Mesothelial cell of epicardium (in vitro differentiated cells): ENCODE measurements around the gene AMBRA1. TPM values are rescaled to one million over a fixed set of nuclear protein-coding genes. Genes with fewer than 3 reads are reported as not detected.

Experiments
- DNase-seq, 2 experiments: peaks; one replicate each; pipeline ENCODE4 v3.0.0; 2021; ENCODE audit warnings: low spot score in 2 of 2; ENCODE audit not compliant: unreplicated experiment in 2 of 2
- H3K27ac Mint-ChIP-seq: 2 replicates; pipeline ENCODE4 v1.8.0; 2021; ENCODE audit warnings: mixed read lengths
- H3K27me3 Mint-ChIP-seq: 2 replicates; pipeline ENCODE4 v1.8.0; 2021; ENCODE audit warnings: low read depth, mixed read lengths
- H3K36me3 Mint-ChIP-seq: 2 replicates; pipeline ENCODE4 v1.8.0; 2021; ENCODE audit warnings: mixed read lengths
- H3K4me1 Mint-ChIP-seq: 2 replicates; pipeline ENCODE4 v1.8.0; 2021; ENCODE audit warnings: mixed read lengths
- H3K4me3 Mint-ChIP-seq: 2 replicates; pipeline ENCODE4 v1.8.0; 2021; ENCODE audit warnings: mild to moderate bottlenecking, moderate library complexity, mixed read lengths
- H3K9me3 Mint-ChIP-seq: 2 replicates; pipeline ENCODE4 v1.8.0; 2021; ENCODE audit warnings: mixed read lengths
- total RNA-seq: library from RNA; stranded (reverse); gene quantifications from 3 replicates; pipeline ENCODE4 v1.2.1, GENCODE V29; 2021
- TF ChIP-seq, protein P1 (sequence below): fragments of 200-600 bp; sonication (generic); IDR thresholded peaks from one replicate; pipeline ENCODE4 v1.5.0; 2021; ENCODE audit warnings: antibody characterized with exemption; ENCODE audit not compliant: unreplicated experiment

The AMBRA1 gene
- total RNA-seq, 1 donor from 2014 or later = 48.4 TPM

DNA sequence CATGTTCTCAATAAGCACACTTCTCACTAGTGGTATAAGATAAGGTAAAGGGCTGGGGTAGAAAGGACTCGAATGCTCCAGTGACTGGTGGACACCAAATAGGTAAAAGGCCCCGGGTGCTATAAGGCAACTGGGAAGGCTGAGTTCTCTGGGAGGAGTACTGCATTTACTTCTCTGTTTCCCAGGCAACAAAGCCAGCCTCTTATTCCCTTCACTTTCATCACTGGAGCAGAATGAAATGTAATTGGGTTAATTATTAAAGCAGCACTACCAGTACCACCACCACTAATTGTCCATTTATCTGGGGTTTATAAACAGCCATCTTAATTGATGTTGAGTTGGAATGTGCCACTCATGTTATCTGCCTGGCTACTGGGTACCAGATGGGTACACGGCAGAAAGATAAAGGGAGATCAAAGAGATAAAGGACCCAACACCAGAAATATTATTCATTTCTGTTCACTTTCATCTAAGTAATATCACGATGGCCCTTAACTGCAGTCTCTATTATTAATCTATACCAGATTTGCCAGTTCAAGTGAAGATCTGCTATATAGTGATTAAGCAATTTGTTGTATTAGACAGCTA is 107.9 kb downstream of the AMBRA1 start:
- Mint-ChIP-seq H3K4me1 (peaks cover 3% of the 10 kb centered on the region), H3K27me3 (no peaks in the 10 kb centered on the region), H3K9me3 (no peaks in the 10 kb centered on the region), H3K27ac (no peak overlapping the region), H3K4me3 (no peak overlapping the region), H3K36me3 (peaks cover 8% of the 10 kb centered on the region)
- no peak for DNase-seq
- TF ChIP-seq, protein P1, sequence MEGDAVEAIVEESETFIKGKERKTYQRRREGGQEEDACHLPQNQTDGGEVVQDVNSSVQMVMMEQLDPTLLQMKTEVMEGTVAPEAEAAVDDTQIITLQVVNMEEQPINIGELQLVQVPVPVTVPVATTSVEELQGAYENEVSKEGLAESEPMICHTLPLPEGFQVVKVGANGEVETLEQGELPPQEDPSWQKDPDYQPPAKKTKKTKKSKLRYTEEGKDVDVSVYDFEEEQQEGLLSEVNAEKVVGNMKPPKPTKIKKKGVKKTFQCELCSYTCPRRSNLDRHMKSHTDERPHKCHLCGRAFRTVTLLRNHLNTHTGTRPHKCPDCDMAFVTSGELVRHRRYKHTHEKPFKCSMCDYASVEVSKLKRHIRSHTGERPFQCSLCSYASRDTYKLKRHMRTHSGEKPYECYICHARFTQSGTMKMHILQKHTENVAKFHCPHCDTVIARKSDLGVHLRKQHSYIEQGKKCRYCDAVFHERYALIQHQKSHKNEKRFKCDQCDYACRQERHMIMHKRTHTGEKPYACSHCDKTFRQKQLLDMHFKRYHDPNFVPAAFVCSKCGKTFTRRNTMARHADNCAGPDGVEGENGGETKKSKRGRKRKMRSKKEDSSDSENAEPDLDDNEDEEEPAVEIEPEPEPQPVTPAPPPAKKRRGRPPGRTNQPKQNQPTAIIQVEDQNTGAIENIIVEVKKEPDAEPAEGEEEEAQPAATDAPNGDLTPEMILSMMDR = no peak

DNA sequence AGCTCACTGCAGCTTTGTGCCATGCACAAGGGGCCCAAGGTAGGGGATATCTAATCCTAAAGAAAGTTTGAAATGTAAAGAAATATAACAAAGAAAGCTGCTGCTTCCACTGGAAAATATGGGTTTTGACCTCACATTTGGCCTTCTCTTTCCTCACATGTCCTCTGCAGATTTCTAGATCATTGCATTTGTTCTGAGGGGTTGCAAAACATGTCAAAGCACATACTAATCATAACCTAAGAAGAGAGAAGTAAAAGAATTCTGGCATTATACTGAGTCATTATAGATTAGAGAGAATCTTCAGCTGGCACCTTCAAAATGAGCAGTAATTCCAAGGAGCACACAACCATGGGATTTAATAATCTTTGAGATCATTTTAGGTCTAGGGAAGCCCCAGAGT is 109.7 kb downstream of the AMBRA1 start:
- no peaks in the 10 kb centered on the region for H3K9me3 Mint-ChIP-seq
- no peak overlapping the region for H3K27ac Mint-ChIP-seq
- H3K4me3 Mint-ChIP-seq = no peak overlapping the region
- H3K36me3 Mint-ChIP-seq = peaks cover 8% of the 10 kb centered on the region
- H3K27me3 Mint-ChIP-seq = no peaks in the 10 kb centered on the region
- no peak for DNase-seq
- peaks cover 10% of the 10 kb centered on the region for H3K4me1 Mint-ChIP-seq
- TF ChIP-seq, protein P1 = no peak

DNA sequence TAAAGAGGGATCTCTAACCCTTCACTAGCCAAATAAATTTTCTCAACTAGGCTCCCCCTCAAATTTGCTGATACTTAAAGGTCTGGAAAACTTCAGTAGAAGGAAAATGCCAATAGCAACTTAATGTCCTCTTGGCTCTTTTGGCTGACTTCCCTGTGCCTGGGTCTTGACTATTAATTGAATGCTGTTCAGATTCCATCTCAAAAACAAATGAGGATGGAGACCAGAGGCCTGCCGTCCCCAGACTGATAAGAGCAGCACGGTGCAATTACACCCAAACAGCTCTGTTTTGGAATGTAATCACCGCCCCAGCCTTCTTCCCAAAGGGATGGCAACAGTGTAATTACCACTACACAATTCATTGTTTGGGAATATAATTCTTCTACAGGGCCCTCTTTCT is 112.9 kb downstream of the AMBRA1 start:
- H3K4me1 Mint-ChIP-seq = peaks cover 10% of the 10 kb centered on the region
- TF ChIP-seq, protein P1 = no peak

DNA sequence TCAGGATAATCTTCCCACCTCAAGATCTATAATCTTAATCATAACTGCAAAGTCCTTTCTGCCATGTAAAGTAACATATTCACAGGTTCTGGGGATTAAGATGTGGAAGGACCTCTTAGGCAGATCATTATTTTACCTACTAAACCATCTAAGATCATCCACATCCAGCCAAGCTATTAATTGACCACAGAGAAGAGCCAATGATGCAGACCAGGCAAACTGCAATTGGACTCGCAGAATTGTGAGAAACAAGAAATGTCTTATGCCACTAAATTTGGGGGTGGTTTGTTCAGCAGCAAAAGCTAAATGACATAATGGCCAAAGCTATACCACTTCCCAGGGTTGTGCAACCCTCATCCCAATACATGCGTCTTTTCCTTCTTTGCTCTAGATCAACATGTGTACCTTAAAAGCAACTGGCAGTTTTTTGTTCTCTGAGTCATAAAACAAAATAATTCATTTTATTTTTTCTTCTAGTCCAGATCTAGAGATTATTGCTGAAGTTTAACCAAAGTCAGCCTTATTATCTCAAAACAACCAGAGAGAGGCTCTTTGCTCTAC is 113.6 kb downstream of the AMBRA1 start:
- TF ChIP-seq, protein P1 = no peak
- no peaks in the 10 kb centered on the region for H3K9me3 Mint-ChIP-seq
- H3K36me3 Mint-ChIP-seq = peaks cover 4% of the 10 kb centered on the region
- no peak overlapping the region for H3K27ac Mint-ChIP-seq
- no peak overlapping the region for H3K4me3 Mint-ChIP-seq
- DNase-seq = no peak
- H3K4me1 Mint-ChIP-seq = peaks cover 14% of the 10 kb centered on the region
- H3K27me3 Mint-ChIP-seq = no peaks in the 10 kb centered on the region

More for the DNA sequence above, 112.9 kb downstream of the AMBRA1 start:
- H3K27me3 Mint-ChIP-seq = no peaks in the 10 kb centered on the region
- peaks cover 8% of the 10 kb centered on the region for H3K36me3 Mint-ChIP-seq
- no peak for DNase-seq
- no peak overlapping the region for H3K27ac Mint-ChIP-seq
- no peaks in the 10 kb centered on the region for H3K9me3 Mint-ChIP-seq
- no peak overlapping the region for H3K4me3 Mint-ChIP-seq

DNA sequence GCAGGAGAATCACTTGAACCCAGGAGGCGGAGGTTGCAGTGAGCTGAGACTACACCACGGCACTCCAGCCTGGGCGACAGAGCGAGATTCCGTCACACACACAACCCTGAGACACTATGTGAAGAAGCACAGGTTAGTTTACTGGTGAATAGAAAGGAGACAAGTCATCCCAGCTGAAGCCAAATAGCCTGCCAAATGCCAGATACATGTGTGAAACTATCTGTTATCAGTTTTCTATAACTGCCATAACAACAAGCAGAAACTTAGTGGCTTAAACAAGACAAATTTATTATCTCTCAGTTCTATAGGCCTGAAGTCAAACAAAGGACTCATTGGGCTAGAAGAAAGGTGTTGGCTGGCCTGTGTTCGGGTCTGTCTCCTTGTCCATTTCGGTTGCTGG is 114.2 kb downstream of the AMBRA1 start:
- no peaks in the 10 kb centered on the region for H3K27me3 Mint-ChIP-seq
- TF ChIP-seq, protein P1 = no peak
- H3K36me3 Mint-ChIP-seq = peaks cover 3% of the 10 kb centered on the region
- H3K4me3 Mint-ChIP-seq = no peak overlapping the region
- no peak for DNase-seq
- peaks cover 19% of the 10 kb centered on the region for H3K4me1 Mint-ChIP-seq
- no peak overlapping the region for H3K27ac Mint-ChIP-seq
- H3K9me3 Mint-ChIP-seq = no peaks in the 10 kb centered on the region
